Measurements from ENCODE around the gene TOM1L1. TPM values are rescaled to one million over a fixed set of nuclear protein-coding genes. Genes with fewer than 3 reads are reported as not detected.

The TOM1L1 gene
- total RNA-seq, 1 donor from 2014 or later, result 33.6 TPM

GRCh38 chr17:54980375-54980774 is 79.7 kb downstream of the TOM1L1 start:
- Histone ChIP-seq H3K9me3 (peaks cover 8% of the 10 kb centered on the region), H3K27ac (no peak overlapping the region), H3K27me3 (no peaks in the 10 kb centered on the region), H3K4me3 (no peak overlapping the region), H3K36me3 (no peaks in the 10 kb centered on the region), H3K4me1 (no peaks in the 10 kb centered on the region)
- DNase-seq (no peak), ATAC-seq (no peak)
- intact Hi-C loops (cut with DNase I), result no loop called here
- TF ChIP-seq CTCF (IDR thresholded peaks at IDR 0.05), result no peak

- intact Hi-C loops (cut with DNase I), result no loop called here
- no peak for TF ChIP-seq CTCF (IDR thresholded peaks at IDR 0.05)
- Histone ChIP-seq H3K4me1 (no peaks in the 10 kb centered on the region), H3K27ac (no peak overlapping the region), H3K4me3 (no peak overlapping the region), H3K27me3 (no peaks in the 10 kb centered on the region), H3K36me3 (peaks cover 6% of the 10 kb centered on the region), H3K9me3 (peaks cover 8% of the 10 kb centered on the region)
- ATAC-seq (no peak), DNase-seq (no peak)
Observed at GRCh38 chr17:54982399-54982798, 81.7 kb downstream of the TOM1L1 start.

- Histone ChIP-seq H3K36me3 (peaks cover 6% of the 10 kb centered on the region), H3K4me1 (no peaks in the 10 kb centered on the region), H3K27ac (no peak overlapping the region), H3K27me3 (no peaks in the 10 kb centered on the region), H3K9me3 (peaks cover 8% of the 10 kb centered on the region), H3K4me3 (no peak overlapping the region)
- TF ChIP-seq CTCF (IDR thresholded peaks at IDR 0.05), result no peak
- DNase-seq (no peak), ATAC-seq (no peak)
- intact Hi-C loops (cut with DNase I), result no loop called here
Observed at GRCh38 chr17:54983260-54983659, 82.6 kb downstream of the TOM1L1 start.

- intact Hi-C loops (cut with DNase I), result no loop called here
- no peak for ATAC-seq
- Histone ChIP-seq H3K9me3 (peaks cover 8% of the 10 kb centered on the region), H3K27ac (no peak overlapping the region), H3K4me1 (no peaks in the 10 kb centered on the region), H3K36me3 (peaks cover 6% of the 10 kb centered on the region), H3K4me3 (no peak overlapping the region), H3K27me3 (no peaks in the 10 kb centered on the region)
- DNase-seq, result no peak
- no peak for TF ChIP-seq CTCF (IDR thresholded peaks at IDR 0.05)
Observed at GRCh38 chr17:54985476-54985875, 84.8 kb downstream of the TOM1L1 start.

DNA sequence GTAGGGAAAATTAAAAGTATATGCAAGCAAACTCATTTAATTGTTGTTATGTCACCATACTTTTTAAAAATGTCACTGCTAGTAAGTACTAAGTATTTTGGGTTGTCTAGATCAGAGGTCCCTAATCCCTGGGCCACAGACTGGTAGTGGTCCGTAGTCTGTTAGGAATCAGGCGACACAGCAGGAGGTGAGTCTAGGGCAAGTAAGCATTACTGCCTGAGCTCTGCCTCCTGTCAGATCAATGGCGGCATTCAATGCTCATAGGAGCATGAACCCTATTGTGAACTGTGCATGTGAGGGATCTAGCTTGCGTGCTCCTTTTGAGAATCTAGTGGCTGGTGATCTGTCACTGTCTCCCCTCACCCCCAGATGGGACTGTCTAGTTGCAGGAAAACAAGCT is 89.5 kb downstream of the TOM1L1 start:
- ATAC-seq (no peak), DNase-seq (no peak)
- no peaks in the 10 kb centered on the region for H3K4me1 ChIP-seq
- intact Hi-C loops (cut with DNase I), result no loop called here
- peaks cover 6% of the 10 kb centered on the region for H3K36me3 ChIP-seq
- H3K4me3 ChIP-seq, result no peak overlapping the region
- no peak for TF ChIP-seq CTCF (IDR thresholded peaks at IDR 0.05)
- no peaks in the 10 kb centered on the region for H3K9me3 ChIP-seq
- no peak overlapping the region for H3K27ac ChIP-seq
- H3K27me3 ChIP-seq, result no peaks in the 10 kb centered on the region

DNA sequence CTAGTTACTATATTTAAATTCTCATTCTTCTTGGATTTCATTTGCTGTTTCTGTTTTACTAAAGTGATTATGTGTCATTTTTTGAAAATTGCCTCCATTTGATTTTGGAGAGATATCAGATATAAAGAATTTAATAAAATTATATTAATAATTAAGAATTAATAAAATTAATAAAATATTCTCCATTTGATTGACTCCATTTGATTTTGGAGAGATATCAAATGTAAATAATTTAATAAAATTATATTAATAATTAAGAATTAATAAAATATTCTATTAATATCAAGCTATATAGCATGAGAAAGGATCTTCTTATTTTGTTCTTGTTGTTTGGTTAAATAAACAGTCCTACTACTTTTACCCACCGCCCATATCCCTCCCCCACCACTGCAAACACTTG is 90.9 kb downstream of the TOM1L1 start:
- peaks cover 6% of the 10 kb centered on the region for H3K36me3 ChIP-seq
- no peak overlapping the region for H3K27ac ChIP-seq
- intact Hi-C loops (cut with DNase I), result no loop called here
- ATAC-seq (no peak), DNase-seq (no peak)
- no peak for TF ChIP-seq CTCF (IDR thresholded peaks at IDR 0.05)
- H3K4me3 ChIP-seq, result no peak overlapping the region
- no peaks in the 10 kb centered on the region for H3K27me3 ChIP-seq
- no peaks in the 10 kb centered on the region for H3K4me1 ChIP-seq
- no peaks in the 10 kb centered on the region for H3K9me3 ChIP-seq
